Stomach smooth muscle (tissue), 2 donors: ENCODE data around the gene GNA12.
"Not testable (repeated sequence)": the region's sequence is repeated elsewhere in the genome, so short reads cannot be mapped to it uniquely, and the experiment has no call there.

Experiments
- H3K27ac ChIP-seq: one replicate; pipeline ENCODE4 v1.7.0; 2013; ENCODE audit warnings: mild to moderate bottlenecking, low read length, inconsistent platforms
- H3K27me3 ChIP-seq, 2 donors: one replicate each; pipeline ENCODE4 v1.7.0; 2013; ENCODE audit warnings: low read length in 2 of 2; ENCODE audit not compliant: insufficient read depth in 2 of 2, control insufficient read depth in 1 of 2
- H3K36me3 ChIP-seq, 2 donors: one replicate each; pipeline ENCODE4 v1.7.0; 2013; ENCODE audit warnings: low read length in 2 of 2; ENCODE audit not compliant: control insufficient read depth in 2 of 2, insufficient read depth in 2 of 2
- H3K4me1 ChIP-seq: one replicate; pipeline ENCODE4 v1.7.0; 2013; ENCODE audit warnings: low read length; ENCODE audit not compliant: control insufficient read depth, insufficient read depth
- H3K4me3 ChIP-seq, 2 donors: one replicate each; pipeline ENCODE4 v1.7.0; 2013; ENCODE audit warnings: low read length in 2 of 2
- H3K9ac ChIP-seq, 2 donors: one replicate each; pipeline ENCODE4 v1.7.0; 2013; ENCODE audit warnings: low read length in 2 of 2, mild to moderate bottlenecking in 1 of 2
- H3K9me3 ChIP-seq, 2 donors: one replicate each; pipeline ENCODE4 v1.7.0; 2013; ENCODE audit warnings: low read length in 2 of 2; ENCODE audit not compliant: control insufficient read depth in 2 of 2
- donor health status: healthy.
- donor health status: Pancreatic carcinoma.

Gene GNA12

DNA sequence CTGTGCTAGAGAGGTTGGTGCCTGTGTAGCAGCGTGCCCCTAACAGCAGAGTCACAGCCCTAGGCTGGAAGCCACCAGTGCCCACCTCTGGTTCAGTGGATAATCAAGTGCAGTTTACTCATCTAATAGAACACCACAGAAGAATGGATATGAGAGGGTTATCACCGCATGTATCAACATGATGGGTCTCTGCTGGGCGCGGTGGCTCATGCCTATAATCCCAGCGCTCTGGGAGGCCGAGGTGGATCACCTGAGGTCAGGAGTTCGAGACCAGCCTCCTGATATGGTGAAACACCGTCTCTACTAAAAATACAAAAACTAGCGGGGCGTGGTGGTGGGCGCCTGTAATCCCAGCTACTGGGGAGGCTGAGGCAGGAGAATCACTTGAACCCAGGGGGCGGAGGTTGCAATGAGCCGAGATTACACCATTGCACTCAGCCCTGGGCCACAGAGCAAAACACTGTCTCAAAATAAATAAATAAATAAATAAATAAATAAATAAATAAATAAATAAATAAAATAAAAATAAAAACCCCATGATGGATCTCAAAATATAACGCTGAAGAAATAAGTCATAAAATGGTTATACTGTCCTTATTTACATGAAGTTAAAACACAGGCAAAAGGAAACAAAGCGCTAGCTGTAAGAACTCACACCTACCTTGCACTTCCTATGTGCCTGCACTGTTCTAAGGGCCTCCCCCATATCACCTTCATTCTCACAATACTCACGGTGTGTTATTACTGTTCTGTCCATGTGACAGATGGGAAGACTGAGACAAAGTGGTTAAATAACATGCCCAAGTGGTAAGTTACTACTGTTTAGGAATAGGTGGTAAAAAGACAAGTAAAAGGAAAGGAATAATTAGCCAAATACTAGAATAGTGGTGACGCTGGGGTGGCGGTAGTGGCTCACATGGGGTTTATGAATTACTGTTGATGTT is 85.2 kb downstream of the GNA12 start:
- Histone ChIP-seq H3K4me1 (peaks cover 58% of the 10 kb centered on the region), H3K27me3 (no peaks in the 10 kb centered on the region), H3K9ac (peak overlapping the region in 1 of 2 donors; percentile 53), H3K4me3 (peak overlapping the region; percentile 41 to 60), H3K9me3 (no peaks in the 10 kb centered on the region), H3K27ac (peak overlapping the region; percentile 95), H3K36me3 (no peaks in the 10 kb centered on the region)

- Histone ChIP-seq H3K9me3 (no peaks in the 10 kb centered on the region), H3K4me1 (peaks cover 51% of the 10 kb centered on the region), H3K4me3 (peak overlapping the region; percentile 41 to 60), H3K9ac (peak overlapping the region; percentile 5 to 53), H3K36me3 (no peaks in the 10 kb centered on the region), H3K27me3 (no peaks in the 10 kb centered on the region), H3K27ac (peak overlapping the region; percentile 95)
These were observed 86.0 kb downstream of the GNA12 start for GRCh38 chr7:2757904-2758672.

DNA sequence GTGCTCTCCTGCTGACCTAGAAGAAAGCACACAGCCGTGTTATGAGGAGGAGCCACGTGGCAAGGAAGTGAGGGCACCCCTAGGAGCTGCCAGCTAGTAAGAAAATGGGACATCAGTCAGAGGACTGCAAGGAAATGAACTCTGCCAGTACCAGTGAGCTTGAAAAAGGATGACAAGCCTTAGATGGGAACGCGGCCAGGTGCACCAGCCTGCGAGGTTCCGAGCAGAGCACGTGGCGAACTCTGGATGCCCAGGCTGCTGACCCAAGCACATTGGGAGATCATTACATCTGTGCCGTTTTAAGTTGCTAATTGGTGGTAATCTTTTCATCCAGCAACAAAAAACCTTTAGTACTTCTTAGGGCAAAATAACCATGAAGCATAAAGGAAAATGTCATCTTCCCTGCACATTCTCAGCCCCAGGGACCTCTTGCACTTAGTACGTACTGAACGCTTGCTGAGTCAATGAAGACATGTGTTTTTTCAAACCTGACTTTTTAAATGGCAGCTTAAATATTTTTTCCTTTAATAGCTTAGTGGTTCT is 86.7 kb downstream of the GNA12 start:
- H3K27ac ChIP-seq, result peak overlapping the region; percentile 95
- H3K36me3 ChIP-seq, result no peaks in the 10 kb centered on the region
- no peaks in the 10 kb centered on the region for H3K27me3 ChIP-seq
- no peaks in the 10 kb centered on the region for H3K9me3 ChIP-seq
- H3K4me3 ChIP-seq, result peak overlapping the region; percentile 29 to 60
- peak overlapping the region; percentile 5 to 36 for H3K9ac ChIP-seq
- H3K4me1 ChIP-seq, result peaks cover 46% of the 10 kb centered on the region

- no peak overlapping the region for H3K4me3 ChIP-seq
- H3K27me3 ChIP-seq, result no peaks in the 10 kb centered on the region
- H3K36me3 ChIP-seq, result no peaks in the 10 kb centered on the region
- H3K9me3 ChIP-seq, result no peaks in the 10 kb centered on the region
- H3K9ac ChIP-seq, result no peak overlapping the region
- H3K4me1 ChIP-seq, result peaks cover 35% of the 10 kb centered on the region
- no peak overlapping the region for H3K27ac ChIP-seq
These were observed 88.6 kb downstream of the GNA12 start for GRCh38 chr7:2755531-2755930.

DNA sequence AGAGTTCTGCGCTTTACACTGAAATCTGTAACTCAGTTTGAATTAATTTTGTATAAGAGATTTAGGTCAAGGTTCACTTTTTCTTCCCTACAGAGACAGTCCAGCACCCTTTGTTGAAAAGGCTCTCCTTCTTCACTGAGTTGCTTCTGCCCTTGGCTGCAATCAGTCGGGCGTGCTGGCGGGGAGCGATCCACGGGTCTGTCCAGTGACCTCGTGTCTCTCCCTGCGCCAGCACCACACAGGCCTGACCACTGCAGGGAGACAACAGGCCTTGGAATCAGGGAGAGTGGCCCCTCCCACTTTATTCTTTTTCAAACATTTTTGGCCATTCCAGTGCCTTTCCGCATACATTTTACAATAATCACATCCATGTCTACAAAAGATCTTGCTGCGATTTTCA is 89.2 kb downstream of the GNA12 start:
- Histone ChIP-seq H3K27me3 (no peaks in the 10 kb centered on the region), H3K4me1 (peaks cover 29% of the 10 kb centered on the region), H3K9ac (no peak overlapping the region), H3K4me3 (no peak overlapping the region), H3K27ac (no peak overlapping the region), H3K36me3 (no peaks in the 10 kb centered on the region), H3K9me3 (no peaks in the 10 kb centered on the region)

GRCh38 chr7:2754086-2754485 is 90.0 kb downstream of the GNA12 start:
- H3K9ac ChIP-seq, result no peak overlapping the region
- no peak overlapping the region for H3K4me3 ChIP-seq
- no peak overlapping the region for H3K27ac ChIP-seq
- H3K4me1 ChIP-seq, result peaks cover 24% of the 10 kb centered on the region
- H3K9me3 ChIP-seq, result no peaks in the 10 kb centered on the region
- no peaks in the 10 kb centered on the region for H3K36me3 ChIP-seq
- no peaks in the 10 kb centered on the region for H3K27me3 ChIP-seq

DNA sequence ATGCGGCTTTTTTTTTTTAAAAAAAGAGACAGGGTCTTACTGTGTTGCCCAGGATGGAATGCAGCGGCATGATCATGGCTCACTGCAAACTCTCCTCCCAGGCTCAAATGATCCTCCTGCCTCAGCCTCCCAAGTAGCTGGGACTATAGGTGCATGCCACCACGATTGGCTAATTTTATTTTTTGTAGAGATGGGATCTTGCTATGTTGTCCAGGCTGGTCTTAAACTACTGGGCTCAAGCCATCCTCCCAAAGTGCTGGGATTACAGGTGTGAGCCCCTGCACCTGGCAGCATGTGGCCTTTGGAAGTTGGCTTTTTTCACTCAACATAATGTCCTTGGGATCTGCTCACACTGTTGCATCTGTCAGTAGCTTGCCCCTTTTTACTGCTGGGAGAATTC is 91.0 kb downstream of the GNA12 start:
- no peaks in the 10 kb centered on the region for H3K36me3 ChIP-seq
- peaks cover 17% of the 10 kb centered on the region for H3K4me1 ChIP-seq
- no peak overlapping the region for H3K9ac ChIP-seq
- H3K27me3 ChIP-seq, result no peaks in the 10 kb centered on the region
- H3K9me3 ChIP-seq, result no peaks in the 10 kb centered on the region
- no peak overlapping the region for H3K27ac ChIP-seq
- H3K4me3 ChIP-seq, result no peak overlapping the region

- H3K27ac ChIP-seq, result no peak overlapping the region
- no peaks in the 10 kb centered on the region for H3K9me3 ChIP-seq
- H3K9ac ChIP-seq, result no peak overlapping the region
- no peak overlapping the region for H3K4me3 ChIP-seq
- no peaks in the 10 kb centered on the region for H3K4me1 ChIP-seq
- H3K36me3 ChIP-seq, result no peaks in the 10 kb centered on the region
- H3K27me3 ChIP-seq, result no peaks in the 10 kb centered on the region
These were observed 93.0 kb downstream of the GNA12 start for GRCh38 chr7:2751086-2751485.

GRCh38 chr7:2750004-2750407 is 94.1 kb downstream of the GNA12 start:
- H3K4me3 ChIP-seq, result no peak overlapping the region
- H3K4me1 ChIP-seq, result no peaks in the 10 kb centered on the region
- H3K36me3 ChIP-seq, result no peaks in the 10 kb centered on the region
- H3K27me3 ChIP-seq, result no peaks in the 10 kb centered on the region
- no peak overlapping the region for H3K9ac ChIP-seq
- no peak overlapping the region for H3K27ac ChIP-seq
- no peaks in the 10 kb centered on the region for H3K9me3 ChIP-seq

DNA sequence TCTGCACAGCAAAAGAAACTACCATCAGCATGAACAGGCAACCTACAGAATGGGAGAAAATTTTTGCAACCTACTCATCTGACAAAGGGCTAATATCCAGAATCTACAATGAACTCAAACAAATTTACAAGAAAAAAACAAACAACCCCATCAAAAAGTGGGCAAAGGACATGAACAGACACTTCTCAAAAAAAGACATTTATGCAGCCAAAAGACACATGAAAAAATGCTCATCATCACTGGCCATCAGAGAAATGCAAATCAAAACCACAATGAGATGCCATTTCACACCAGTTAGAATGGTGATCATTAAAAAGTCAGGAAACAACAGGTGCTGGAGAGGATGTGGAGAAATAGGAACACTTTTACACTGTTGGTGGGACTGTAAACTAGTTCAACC is 95.4 kb downstream of the GNA12 start:
- not testable (repeated sequence) for H3K36me3 ChIP-seq, H3K27me3 ChIP-seq, H3K27ac ChIP-seq, H3K4me1 ChIP-seq, H3K9ac ChIP-seq, H3K9me3 ChIP-seq, H3K4me3 ChIP-seq
